GM18520 (cell line): ENCODE data around the gene LRP1B.

Experiments used
- ATAC-seq: cut with Tn5 transposase; IDR thresholded peaks from one replicate; pipeline ENCODE4 v1.9.1; 2021; ENCODE audit not compliant: unreplicated experiment

Gene LRP1B

GRCh38 chr2:141475801-141476200, 655.0 kb downstream of the LRP1B start:
- ATAC-seq: no peak

GRCh38 chr2:141468761-141469160, 662.1 kb downstream of the LRP1B start:
- ATAC-seq: no peak

- no peak for ATAC-seq
Observed at GRCh38 chr2:141467331-141467730, 663.5 kb downstream of the LRP1B start.

GRCh38 chr2:141464995-141465394, 665.8 kb downstream of the LRP1B start:
- no peak for ATAC-seq

- no peak for ATAC-seq
Observed at GRCh38 chr2:141458351-141458750, 672.5 kb downstream of the LRP1B start.

GRCh38 chr2:141455877-141456276, 674.9 kb downstream of the LRP1B start:
- no peak for ATAC-seq

- no peak for ATAC-seq
Observed at GRCh38 chr2:141455211-141455826, 675.5 kb downstream of the LRP1B start.

GRCh38 chr2:141440072-141440635, 690.7 kb downstream of the LRP1B start:
- ATAC-seq: no peak

GRCh38 chr2:141439524-141439923, 691.3 kb downstream of the LRP1B start:
- no peak for ATAC-seq

GRCh38 chr2:141438536-141438935, 692.3 kb downstream of the LRP1B start:
- no peak for ATAC-seq

GRCh38 chr2:141437521-141437920, 693.3 kb downstream of the LRP1B start:
- ATAC-seq: no peak

GRCh38 chr2:141423124-141423523, 707.7 kb downstream of the LRP1B start:
- no peak for ATAC-seq

GRCh38 chr2:141417246-141417797, 713.5 kb downstream of the LRP1B start:
- no peak for ATAC-seq

GRCh38 chr2:141411419-141411818, 719.4 kb downstream of the LRP1B start:
- ATAC-seq: no peak

- no peak for ATAC-seq
Observed at GRCh38 chr2:141399270-141399669, 731.5 kb downstream of the LRP1B start.

GRCh38 chr2:141393214-141393545, 737.6 kb downstream of the LRP1B start:
- ATAC-seq: no peak

- ATAC-seq: no peak
Observed at GRCh38 chr2:141392517-141393213, 738.2 kb downstream of the LRP1B start.

- ATAC-seq: no peak
Observed at GRCh38 chr2:141386168-141386567, 744.6 kb downstream of the LRP1B start.

- no peak for ATAC-seq
Observed at GRCh38 chr2:141384676-141385075, 746.1 kb downstream of the LRP1B start.

GRCh38 chr2:141381946-141382345, 748.9 kb downstream of the LRP1B start:
- no peak for ATAC-seq

- ATAC-seq: no peak
Observed at GRCh38 chr2:141380008-141380979, 750.5 kb downstream of the LRP1B start.
